ENCODE measurements around the gene KANK2.
"Not testable (repeated sequence)": the region's sequence is repeated elsewhere in the genome, so short reads cannot be mapped to it uniquely, and the experiment has no call there.

- TF ChIP-seq CTCF (IDR thresholded peaks at IDR 0.05; ENCODE audit: poor library complexity, severe bottlenecking); MXI1 (conservative IDR thresholded peaks at IDR 0.05; ENCODE audit: poor library complexity, severe bottlenecking); POLR2AphosphoS5 (IDR thresholded peaks at IDR 0.05); RAD21 (conservative IDR thresholded peaks at IDR 0.05); EZH2 (IDR thresholded peaks at IDR 0.05; ENCODE audit: borderline replicate concordance, insufficient read depth, low read length, poor library complexity, severe bottlenecking); TAF1 (IDR thresholded peaks at IDR 0.05; ENCODE audit: low read depth): not testable (repeated sequence)
Measured at GRCh38 chr19:11179145-11179465, 18.2 kb downstream of the KANK2 start.
